Left lobe of liver (tissue), 2 donors: ENCODE measurements around the gene GRIK3. TPM values are rescaled to one million over a fixed set of nuclear protein-coding genes. Genes with fewer than 3 reads are reported as not detected.
"Not testable (repeated sequence)": the region's sequence is repeated elsewhere in the genome, so short reads cannot be mapped to it uniquely, and the experiment has no call there.

Experiments
- ATAC-seq: fragments of 200-7000 bp; cut with Tn5 transposase; one replicate; pipeline ENCODE4 v1.9.1; 2020; ENCODE audit warnings: mild to moderate bottlenecking, moderate library complexity
- DNase-seq: peaks from one replicate; pipeline ENCODE4 v3.0.0-alpha.2; 2020; ENCODE audit warnings: low spot score
- total RNA-seq: library from RNA; stranded (reverse); gene quantifications from one replicate; pipeline ENCODE4 v1.2.1, GENCODE V29; 2021
- donor health status: DM: no; HTN: no; CAD: no; lungs with moderate emphysema.
- donor health status: DM: no; HTN: yes; CAD: no.

Gene GRIK3
- 0.03 TPM for total RNA-seq

- DNase-seq (no peak), ATAC-seq (no peak)
These were observed at the start of gene GRIK3 for GRCh38 chr1:37034121-37035013. TSS of gene GRIK3 (minus strand) at chr1:37034515. CDS start at chr1:37034108, 407 bp downstream.

- DNase-seq: no peak
- ATAC-seq: no peak
These were observed 49.7 kb upstream of the GRIK3 start for GRCh38 chr1:37084013-37084412.

GRCh38 chr1:37083603-37084002 lies 49.3 kb upstream of the GRIK3 start:
- no peak for ATAC-seq
- no peak for DNase-seq

GRCh38 chr1:37080296-37080986 lies 46.1 kb upstream of the GRIK3 start:
- not testable (repeated sequence) for ATAC-seq, DNase-seq

- no peak for DNase-seq
- ATAC-seq: no peak
These were observed 44.6 kb upstream of the GRIK3 start for GRCh38 chr1:37078866-37079265.

GRCh38 chr1:37076168-37076567 lies 41.9 kb upstream of the GRIK3 start:
- no peak for ATAC-seq
- DNase-seq: no peak

- DNase-seq (no peak), ATAC-seq (no peak)
These were observed 39.6 kb upstream of the GRIK3 start for GRCh38 chr1:37073854-37074379.

- no peak for DNase-seq
- ATAC-seq: no peak
These were observed 39.0 kb upstream of the GRIK3 start for GRCh38 chr1:37073152-37073853.

GRCh38 chr1:37071829-37072228 lies 37.5 kb upstream of the GRIK3 start:
- DNase-seq (no peak), ATAC-seq (no peak)

GRCh38 chr1:37070126-37070525 lies 35.8 kb upstream of the GRIK3 start:
- ATAC-seq (no peak), DNase-seq (no peak)

- DNase-seq: no peak
These were observed 35.1 kb upstream of the GRIK3 start for GRCh38 chr1:37069406-37069805.

GRCh38 chr1:37068897-37069296 lies 34.6 kb upstream of the GRIK3 start:
- DNase-seq: no peak
- no peak for ATAC-seq

More at GRCh38 chr1:37069406-37069805, 35.1 kb upstream of the GRIK3 start:
- no peak for ATAC-seq

GRCh38 chr1:37068260-37068659 lies 33.9 kb upstream of the GRIK3 start:
- ATAC-seq: no peak
- DNase-seq: no peak

- no peak for DNase-seq
- ATAC-seq: no peak
These were observed 29.7 kb upstream of the GRIK3 start for GRCh38 chr1:37064039-37064438.

- ATAC-seq (no peak), DNase-seq (no peak)
These were observed 25.0 kb upstream of the GRIK3 start for GRCh38 chr1:37059346-37059745.

GRCh38 chr1:37058424-37058988 lies 24.2 kb upstream of the GRIK3 start:
- no peak for ATAC-seq

GRCh38 chr1:37056325-37056724 lies 22.0 kb upstream of the GRIK3 start:
- no peak for ATAC-seq
- no peak for DNase-seq

More at GRCh38 chr1:37058424-37058988, 24.2 kb upstream of the GRIK3 start:
- DNase-seq: no peak

GRCh38 chr1:37055631-37056030 lies 21.3 kb upstream of the GRIK3 start:
- DNase-seq: no peak
- no peak for ATAC-seq

- ATAC-seq: no peak
- no peak for DNase-seq
These were observed 18.9 kb upstream of the GRIK3 start for GRCh38 chr1:37053173-37053572.

- DNase-seq (no peak), ATAC-seq (no peak)
These were observed 17.8 kb upstream of the GRIK3 start for GRCh38 chr1:37052120-37052519.

GRCh38 chr1:37051346-37051745 lies 17.0 kb upstream of the GRIK3 start:
- ATAC-seq: no peak
- no peak for DNase-seq
